ENCODE results near the gene ID2.

DNA sequence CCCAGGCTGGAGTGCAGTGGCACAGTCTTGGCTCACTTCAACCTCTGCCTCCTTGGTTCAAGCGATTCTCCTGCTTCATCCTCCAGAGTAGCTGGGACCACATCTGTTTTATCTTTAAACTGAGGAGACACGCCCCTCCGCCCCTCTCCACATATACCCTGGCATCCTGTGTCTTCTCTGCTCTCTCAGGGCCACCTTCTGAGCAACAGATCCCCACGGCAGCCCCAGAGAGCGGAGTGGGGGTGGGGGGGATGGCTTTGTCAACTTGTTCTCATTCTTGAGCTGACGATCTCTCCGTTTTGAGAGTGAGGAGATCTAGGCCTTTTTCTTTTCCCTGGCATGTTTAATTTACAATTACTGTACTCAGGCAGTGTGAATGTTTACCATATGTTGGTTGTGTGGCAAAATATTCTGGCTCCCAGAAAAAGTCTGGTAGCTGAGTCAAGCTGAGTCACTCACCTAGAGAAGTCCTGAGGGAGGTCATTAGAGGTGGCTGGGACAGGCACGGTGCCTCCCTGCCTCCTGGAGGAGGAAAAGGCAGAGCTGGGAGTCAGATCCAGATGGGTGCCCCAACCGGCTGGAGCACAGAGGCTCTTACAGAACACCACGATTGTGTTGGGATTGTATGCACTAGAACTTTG, 19.5 kb upstream of the ID2 start:
- no peak for TF ChIP-seq EZH2 (IDR thresholded peaks at IDR 0.05; ENCODE audit: borderline replicate concordance, low read depth, low read length, severe bottlenecking)
- TF ChIP-seq, protein P1, sequence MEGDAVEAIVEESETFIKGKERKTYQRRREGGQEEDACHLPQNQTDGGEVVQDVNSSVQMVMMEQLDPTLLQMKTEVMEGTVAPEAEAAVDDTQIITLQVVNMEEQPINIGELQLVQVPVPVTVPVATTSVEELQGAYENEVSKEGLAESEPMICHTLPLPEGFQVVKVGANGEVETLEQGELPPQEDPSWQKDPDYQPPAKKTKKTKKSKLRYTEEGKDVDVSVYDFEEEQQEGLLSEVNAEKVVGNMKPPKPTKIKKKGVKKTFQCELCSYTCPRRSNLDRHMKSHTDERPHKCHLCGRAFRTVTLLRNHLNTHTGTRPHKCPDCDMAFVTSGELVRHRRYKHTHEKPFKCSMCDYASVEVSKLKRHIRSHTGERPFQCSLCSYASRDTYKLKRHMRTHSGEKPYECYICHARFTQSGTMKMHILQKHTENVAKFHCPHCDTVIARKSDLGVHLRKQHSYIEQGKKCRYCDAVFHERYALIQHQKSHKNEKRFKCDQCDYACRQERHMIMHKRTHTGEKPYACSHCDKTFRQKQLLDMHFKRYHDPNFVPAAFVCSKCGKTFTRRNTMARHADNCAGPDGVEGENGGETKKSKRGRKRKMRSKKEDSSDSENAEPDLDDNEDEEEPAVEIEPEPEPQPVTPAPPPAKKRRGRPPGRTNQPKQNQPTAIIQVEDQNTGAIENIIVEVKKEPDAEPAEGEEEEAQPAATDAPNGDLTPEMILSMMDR (IDR thresholded peaks at IDR 0.05; ENCODE audit: borderline replicate concordance, extremely low read depth, low read length, poor library complexity, severe bottlenecking) = no peak
